Dedifferentiated amniotic fluid mesenchymal stem cell (primary cell): ENCODE data around the gene WRNIP1.
"Not testable (repeated sequence)": the region's sequence is repeated elsewhere in the genome, so short reads cannot be mapped to it uniquely, and the experiment has no call there.

Experiments used
- DNase-seq: peaks from one replicate; pipeline ENCODE4 v3.0.0-alpha.2; 2016; ENCODE audit errors: extremely low spot score

Gene WRNIP1

DNA sequence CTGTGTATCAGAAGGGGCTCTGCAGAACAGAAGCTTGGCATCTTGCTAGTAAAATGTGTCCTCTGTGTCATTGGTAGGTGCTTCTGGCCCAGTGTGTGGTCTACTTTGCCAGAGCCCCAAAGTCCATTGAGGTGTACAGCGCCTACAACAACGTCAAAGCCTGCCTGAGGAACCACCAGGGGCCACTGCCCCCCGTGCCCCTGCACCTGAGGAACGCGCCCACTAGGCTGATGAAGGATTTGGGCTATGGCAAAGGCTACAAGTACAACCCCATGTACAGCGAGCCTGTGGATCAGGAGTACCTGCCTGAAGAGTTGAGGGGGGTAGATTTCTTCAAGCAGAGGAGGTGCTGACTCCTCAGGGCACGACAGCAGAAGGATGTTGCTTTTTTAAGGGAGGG, 19.7 kb downstream of the WRNIP1 start:
- no peak for DNase-seq

DNA sequence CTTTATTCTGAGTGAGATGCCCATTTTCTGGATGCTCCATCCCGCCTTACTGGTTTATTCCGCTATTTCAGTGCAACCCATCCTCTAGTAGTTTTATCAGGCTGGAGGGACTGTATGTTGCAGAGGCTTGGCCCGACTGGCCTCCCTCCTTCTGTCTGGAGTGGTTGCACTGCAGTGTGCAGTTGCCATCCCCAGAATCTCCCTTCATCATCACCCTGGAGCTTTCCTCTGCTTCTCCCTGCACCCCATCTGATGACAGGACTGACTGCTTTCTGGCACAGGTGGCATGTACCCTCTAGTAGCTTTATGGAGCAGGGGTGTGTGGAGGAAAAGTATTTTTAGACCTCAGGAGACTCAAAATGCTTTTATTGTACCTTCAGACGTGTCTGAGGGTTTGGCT, 21.1 kb downstream of the WRNIP1 start:
- no peak for DNase-seq

DNA sequence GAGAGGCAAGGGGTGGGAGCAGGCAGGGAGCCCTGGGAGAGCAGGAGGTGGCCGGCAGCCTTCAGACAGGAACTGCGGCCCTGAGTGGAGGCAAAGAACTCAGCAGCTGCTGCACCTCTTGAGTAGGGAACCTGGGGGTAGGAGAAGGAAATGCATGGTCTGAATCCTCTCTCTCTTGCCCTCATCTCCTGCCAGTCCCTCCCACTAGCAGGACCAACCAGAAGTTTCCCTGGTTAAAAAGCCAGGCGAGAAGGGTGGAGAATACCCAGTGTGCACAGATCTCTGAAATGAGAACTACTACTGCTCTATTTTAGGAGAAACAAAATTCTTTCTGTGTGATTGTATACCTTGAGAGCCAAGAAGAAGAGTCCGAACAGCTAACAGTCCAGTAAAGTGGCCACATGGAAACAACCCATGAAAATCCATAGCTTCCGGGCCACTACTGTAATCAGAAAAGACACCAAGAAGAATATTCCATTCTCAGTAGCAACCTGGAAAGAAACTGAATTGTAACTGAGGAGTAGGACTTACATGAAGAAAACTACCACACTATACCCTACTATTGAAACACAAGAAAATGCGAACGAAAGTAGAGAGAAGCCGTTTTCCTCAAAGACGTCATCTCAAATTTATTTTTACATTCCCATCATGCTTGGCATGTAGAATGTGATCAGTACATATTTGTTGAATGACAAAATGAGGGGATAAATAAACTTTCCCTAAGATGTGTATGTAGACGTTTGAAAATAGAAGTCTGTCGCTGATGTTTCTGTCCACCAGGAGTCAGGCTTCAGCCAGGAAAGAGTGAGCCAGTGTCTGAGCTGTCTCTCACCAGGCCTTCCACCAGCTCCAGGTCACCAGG, 25.6 kb downstream of the WRNIP1 start:
- peak; percentile 92 for DNase-seq

- DNase-seq = no peak
These were observed 26.3 kb downstream of the WRNIP1 start for GRCh38 chr6:2791450-2791974.

DNA sequence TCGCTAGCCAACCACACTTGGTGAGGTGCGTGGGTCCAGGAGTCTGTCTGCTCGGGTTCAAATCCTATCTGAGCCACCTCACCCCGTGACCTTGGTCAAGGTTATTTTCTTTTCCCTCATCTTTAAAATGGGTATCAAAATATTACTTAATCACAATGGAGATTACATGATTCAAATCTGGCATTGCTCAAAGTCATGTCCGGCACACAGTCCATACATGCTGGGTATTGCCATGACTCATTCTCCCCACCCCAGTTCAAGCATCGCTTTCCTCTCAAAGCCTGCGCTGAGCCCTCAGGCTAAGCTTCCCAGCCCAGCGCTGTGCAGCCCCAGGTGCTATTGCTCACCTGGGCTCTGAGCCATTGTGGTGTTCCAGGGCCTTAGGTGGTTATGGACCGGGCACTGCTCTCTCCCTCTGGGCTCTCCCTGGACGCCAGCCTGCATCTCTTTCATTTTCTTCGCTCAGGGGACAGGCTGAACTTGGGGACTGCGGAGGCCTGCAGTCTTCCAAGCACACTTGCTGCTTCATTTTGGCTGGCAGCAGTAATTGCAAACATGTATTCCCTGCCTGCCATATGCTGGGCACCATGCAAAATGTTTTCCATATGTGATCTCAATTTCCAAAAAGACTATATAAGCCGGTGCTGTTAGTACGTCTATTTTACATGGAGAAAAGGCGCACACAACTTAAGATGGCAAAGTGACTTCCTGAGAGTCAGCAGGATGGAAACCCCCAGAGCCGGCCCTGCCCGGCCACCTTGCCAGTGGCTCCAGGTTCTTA, 27.3 kb downstream of the WRNIP1 start:
- no peak for DNase-seq

DNA sequence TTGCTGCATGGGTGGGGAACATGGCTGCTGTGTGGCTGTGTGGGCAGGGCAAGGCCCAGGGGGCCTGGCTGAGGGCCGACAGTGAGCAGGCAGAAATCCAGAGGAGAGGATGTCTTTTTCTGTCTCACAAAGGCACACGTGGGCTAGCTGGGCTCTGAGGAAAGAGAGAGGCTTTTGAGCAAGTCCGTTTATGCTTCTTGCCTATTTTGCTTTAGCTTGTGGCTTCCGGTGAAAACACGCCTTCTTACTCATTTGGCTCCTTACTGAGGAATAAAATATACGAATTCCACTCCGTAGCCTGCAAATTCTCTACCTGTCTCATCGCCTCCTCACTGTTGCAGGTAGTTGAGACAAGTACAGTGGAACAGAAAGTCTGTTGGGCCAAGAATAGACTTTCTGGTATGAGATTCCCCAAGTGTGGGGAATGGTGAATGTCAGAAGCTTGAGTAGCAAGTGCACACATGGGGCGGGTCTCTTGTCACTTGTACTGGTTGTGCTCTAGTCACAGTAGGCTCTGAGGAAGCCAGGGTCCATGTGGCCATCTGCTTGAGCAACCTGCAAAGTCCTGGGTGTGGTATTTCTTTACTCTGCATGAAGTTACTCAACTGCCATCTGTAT, 28.4 kb downstream of the WRNIP1 start:
- DNase-seq = no peak

GRCh38 chr6:2794171-2794730, 29.1 kb downstream of the WRNIP1 start:
- DNase-seq = no peak

DNA sequence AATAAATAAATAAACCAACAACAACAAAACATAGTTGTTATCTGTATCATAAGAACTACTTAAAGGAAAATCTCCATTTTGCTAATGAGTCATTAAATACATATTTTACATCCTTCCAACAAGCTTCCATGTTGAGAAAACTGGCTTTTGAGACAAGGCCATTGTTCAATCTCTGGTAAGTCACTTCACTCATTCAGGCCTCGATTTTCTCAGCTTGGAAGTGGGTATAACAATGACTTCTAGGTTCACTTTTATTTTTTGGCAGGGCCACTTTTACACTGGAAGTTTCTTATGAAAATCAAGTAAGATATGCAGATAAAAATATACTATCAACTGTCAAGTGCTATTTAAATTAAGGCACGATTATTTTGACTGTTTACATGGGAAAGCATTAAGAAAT, 30.0 kb downstream of the WRNIP1 start:
- no peak for DNase-seq

GRCh38 chr6:2795956-2796355, 30.8 kb downstream of the WRNIP1 start:
- DNase-seq = no peak

DNA sequence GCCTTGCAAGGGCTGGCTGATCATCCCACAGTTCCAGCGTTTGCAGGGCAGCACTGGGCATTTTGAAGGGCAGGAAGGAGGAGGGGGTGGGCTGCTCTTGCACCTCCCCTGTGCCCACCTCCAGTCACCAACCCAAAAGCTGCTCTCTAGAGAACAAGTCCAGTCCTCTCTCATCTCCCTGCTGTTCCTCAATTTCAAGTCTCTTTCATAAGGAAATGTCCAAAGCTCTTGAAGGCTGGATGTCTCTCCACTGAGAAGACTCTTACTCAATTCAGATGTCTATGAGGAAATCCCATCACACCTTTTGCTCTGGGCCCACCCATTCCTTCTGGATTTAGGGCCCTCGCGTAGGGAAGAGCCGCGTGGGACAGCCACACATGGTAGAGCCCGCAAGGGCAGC, 31.7 kb downstream of the WRNIP1 start:
- DNase-seq = no peak

DNA sequence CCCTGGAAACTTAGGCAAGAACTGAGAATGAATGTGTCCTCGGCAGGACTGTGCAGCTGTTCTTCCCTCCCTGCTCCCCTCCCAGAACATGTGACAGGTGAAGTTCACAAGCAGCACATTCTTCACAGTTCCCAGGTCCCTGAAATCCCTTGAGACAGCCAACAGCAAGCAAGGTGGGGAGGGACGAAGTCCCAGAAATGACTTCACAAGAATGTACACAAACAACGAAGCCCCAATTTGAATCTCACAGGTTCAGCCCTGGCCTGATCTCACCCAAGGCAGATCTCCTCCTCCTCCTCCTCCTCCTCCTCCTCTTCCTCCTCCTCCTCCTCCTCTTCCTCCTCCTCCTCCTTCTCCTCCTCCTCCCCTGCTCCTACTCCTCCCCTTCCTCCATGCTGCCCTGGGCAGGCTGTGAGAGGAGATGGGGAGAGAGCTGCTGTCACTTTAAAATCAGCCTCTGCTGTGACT, 32.4 kb downstream of the WRNIP1 start:
- no peak for DNase-seq

DNA sequence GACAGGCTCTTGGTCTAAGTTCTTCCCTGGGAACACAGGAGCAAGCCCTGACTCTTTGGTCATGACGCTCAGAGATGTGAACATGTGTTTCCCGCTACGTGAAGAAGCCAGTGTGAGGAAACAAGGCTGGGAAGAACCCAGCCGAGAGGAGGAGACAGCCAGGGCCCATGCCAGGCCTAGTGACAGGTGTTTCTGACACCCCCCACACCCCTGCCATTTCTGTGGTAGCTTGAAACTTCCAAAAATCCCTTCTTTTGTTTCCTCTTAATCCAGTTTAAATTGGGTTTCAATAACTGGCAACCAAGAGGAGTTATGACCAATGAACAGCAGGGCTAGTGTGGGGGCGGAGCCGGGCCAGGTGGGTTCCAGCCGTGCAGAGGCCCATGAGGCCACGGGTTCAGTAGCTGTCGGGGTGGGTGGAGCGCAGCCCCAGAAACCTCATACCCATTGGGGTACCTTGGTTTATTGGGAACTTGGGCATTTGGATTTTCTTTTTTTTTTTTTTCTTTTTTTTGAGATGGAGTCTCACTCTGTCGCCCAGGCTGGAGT, 33.5 kb downstream of the WRNIP1 start:
- DNase-seq = no peak

- DNase-seq = no peak
These were observed 34.8 kb downstream of the WRNIP1 start for GRCh38 chr6:2799936-2800527.

- no peak for DNase-seq
These were observed 35.5 kb downstream of the WRNIP1 start for GRCh38 chr6:2800552-2801316.

DNA sequence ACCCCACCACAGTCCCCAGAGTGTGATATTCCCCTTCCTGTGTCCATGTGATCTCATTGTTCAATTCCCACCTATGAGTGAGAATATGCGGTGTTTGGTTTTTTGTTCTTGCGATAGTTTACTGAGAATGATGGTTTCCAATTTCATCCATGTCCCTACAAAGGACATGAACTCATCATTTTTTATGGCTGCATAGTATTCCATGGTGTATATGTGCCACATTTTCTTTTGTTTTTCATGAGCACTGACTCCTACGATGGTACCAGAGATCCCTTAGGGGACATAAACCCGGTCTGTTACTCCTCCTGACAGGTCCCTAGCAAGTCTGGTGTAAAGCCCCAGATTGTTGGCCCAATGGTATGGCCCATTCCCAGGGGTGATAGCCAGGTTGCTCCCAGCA, 36.5 kb downstream of the WRNIP1 start:
- DNase-seq = not testable (repeated sequence)

- no peak for DNase-seq
These were observed 37.4 kb downstream of the WRNIP1 start for GRCh38 chr6:2802521-2803060.

GRCh38 chr6:2803731-2804429, 38.7 kb downstream of the WRNIP1 start:
- DNase-seq = no peak

GRCh38 chr6:2804516-2804915, 39.3 kb downstream of the WRNIP1 start:
- no peak for DNase-seq

DNA sequence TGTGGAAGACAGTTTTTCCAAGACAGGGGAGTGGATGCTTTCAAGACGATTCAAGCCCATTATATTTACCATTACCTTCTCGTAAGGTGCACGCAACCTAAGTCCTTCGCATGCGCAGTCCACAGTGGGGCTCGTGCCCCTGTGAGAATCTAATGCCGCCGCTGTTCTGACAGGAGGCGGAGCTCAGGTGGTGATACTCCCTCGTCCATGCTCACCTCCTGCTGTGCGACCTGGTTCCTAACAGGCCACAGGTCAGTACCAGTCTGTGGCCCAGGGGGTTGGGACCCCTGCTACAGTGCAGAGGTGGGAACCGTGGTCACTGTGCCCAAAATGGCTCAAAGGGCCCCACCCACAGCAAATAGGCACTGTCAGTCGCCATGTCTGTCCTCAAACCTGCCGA, 39.8 kb downstream of the WRNIP1 start:
- no peak for DNase-seq

- DNase-seq = no peak
These were observed 41.5 kb downstream of the WRNIP1 start for GRCh38 chr6:2806644-2807043.
